ENCODE measurements around the gene TFPI.

DNA sequence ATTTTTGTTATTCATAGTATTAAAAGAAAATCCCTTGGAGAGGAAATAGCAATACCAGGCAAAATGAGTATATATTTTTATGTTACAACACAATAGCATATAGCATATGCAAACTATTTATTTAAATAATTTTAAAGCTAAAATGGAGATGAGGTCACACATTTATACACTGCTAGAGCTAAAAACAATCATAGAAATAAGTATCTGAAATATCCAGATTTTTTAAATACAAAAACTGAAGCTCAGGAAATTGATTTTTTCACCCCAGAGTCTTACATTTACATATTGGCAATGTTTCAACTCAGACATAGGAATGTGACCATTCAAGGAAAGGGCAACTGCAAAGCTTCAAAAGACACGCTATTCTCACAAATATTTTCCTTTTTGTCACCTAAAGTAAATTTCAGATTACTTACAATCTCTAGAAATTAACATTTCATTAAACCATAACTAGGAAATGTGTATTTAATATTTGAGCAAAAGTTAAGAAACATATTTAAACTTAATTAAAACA lies 8.9 kb downstream of the TFPI start:
- TF ChIP-seq, protein P1, sequence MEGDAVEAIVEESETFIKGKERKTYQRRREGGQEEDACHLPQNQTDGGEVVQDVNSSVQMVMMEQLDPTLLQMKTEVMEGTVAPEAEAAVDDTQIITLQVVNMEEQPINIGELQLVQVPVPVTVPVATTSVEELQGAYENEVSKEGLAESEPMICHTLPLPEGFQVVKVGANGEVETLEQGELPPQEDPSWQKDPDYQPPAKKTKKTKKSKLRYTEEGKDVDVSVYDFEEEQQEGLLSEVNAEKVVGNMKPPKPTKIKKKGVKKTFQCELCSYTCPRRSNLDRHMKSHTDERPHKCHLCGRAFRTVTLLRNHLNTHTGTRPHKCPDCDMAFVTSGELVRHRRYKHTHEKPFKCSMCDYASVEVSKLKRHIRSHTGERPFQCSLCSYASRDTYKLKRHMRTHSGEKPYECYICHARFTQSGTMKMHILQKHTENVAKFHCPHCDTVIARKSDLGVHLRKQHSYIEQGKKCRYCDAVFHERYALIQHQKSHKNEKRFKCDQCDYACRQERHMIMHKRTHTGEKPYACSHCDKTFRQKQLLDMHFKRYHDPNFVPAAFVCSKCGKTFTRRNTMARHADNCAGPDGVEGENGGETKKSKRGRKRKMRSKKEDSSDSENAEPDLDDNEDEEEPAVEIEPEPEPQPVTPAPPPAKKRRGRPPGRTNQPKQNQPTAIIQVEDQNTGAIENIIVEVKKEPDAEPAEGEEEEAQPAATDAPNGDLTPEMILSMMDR (IDR thresholded peaks at IDR 0.05): no peak
- TF ChIP-seq POLR2A (IDR thresholded peaks at IDR 0.05): no peak
